ENCODE measurements around the gene PCCA.

DNA sequence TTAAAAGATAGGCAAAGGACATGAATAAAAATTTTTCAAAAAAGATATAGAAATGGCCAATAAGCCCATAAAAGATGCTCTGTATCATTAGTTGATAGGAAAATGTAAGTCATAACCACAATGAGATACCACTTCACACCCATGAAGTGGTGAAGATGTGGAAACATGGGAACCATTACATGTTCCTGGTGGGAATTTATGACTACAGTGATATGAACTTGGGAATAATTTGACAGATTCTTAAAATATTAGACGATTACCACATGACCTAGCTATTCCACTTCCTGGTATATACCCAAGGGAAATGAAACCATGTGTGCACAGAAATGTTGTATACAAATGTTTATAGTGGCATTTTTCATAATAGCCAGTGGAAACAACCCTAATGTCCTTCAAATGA, 267.5 kb downstream of the PCCA start:
- TF ChIP-seq EZH2phosphoT487 (conservative IDR thresholded peaks at IDR 0.05; ENCODE audit: low read length) (no peak), CTCF (IDR thresholded peaks at IDR 0.05; ENCODE audit: insufficient read depth, low read length, poor library complexity, severe bottlenecking) (no peak)
